Measurements from ENCODE around the gene SMYD3. TPM values are rescaled to one million over a fixed set of nuclear protein-coding genes. Genes with fewer than 3 reads are reported as not detected.

Gene SMYD3
- total and polyA plus RNA-seq, 9 of the 15 experiments (the other 6 are each of a cell fraction or from before 2014, with no cell fraction given), result 128 to 440 (median 197) TPM

DNA sequence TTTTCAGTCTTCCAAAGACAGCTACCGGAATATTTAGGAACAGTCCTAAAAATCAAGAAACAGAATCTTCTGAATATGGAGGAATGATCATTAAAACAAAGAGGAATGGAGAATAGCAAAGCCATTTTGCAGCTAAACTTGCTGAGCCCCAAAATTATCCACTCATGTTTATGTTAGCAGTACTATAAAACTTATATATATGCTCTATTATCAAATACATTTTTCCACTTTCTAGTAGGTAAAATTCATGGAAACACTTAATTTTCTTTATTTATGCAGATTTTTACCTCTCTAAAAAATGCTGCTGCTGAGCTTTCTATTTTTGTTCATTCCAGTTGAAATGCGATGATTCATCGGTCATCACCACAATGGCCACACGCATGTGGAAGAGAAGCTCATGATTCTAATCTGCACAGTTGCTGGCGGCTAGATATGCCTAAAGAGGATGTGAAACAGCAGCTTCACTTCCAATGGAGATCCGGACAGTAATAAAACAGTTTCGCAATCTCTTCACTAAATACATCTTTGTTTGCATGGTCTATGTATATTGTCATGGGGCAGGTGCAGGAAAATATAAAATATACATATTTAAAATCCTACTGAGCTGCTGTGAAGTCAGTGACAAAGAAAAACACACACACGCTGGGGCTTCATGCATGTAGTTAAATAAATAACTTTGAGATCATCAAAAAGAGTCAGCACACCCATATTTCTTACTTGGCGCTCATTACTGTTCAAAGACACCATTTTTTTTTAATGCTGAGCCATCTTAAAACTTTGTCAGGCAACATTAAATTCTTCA lies 292.2 kb downstream of the SMYD3 start:
- ChIA-PET POLR2A (interaction anchor here (0.9 to 2.5 kb wide), 7 partner anchors 9 to 32 kb away, joined by 3 to 12 read pairs (median 4); no protein-coding TSS in a partner anchor), CTCF (ENCODE audit: low intra/inter-chr PET ratio) (no interaction called here)
- DNase-seq (ENCODE audit: extremely low read depth in 1 of 4, low spot score in 3 of 4) (peak; percentile 62 to 96 (median 74)), FAIRE-seq (peak; percentile 95), ATAC-seq (peak; percentile 95)
- WGBS (ENCODE audit: insufficient coverage, low coverage, missing lambda C conversion rate), result 6% methylated on average over 9 of the region's 9 CpGs
- in situ Hi-C loops (cut with MboI) (no loop called here), intact Hi-C loops (cut with micrococcal nuclease) (loop anchor here (2.0 to 10.0 kb wide), 4 partner anchors 30 to 210 kb away; no protein-coding TSS in a partner anchor)
- BruUV-seq (replicated peaks), result TSS peak; percentile 53
- H3K9ac ChIP-seq (ENCODE audit: insufficient read depth in 1 of 2, low read depth in 2 of 2, low read length in 2 of 2), result peak overlapping the region in 1 of 2 experiments; percentile 65; a peak in 2 of 4 replicates
- peaks cover 7% of the 10 kb centered on the region; the same call in 1 of the 2 replicates for H3K9me3 ChIP-seq (replicated peaks; ENCODE audit: control insufficient read depth, insufficient read depth, low read depth, low read length)
- H3K36me3 ChIP-seq (ENCODE audit: control insufficient read depth, insufficient read depth, low read length), result no peaks in the 10 kb centered on the region
- no peaks in the 10 kb centered on the region for H3K79me2 ChIP-seq (ENCODE audit: control insufficient read depth, insufficient read depth, low read length)
- peak overlapping the region; percentile 47 for H3K4me2 ChIP-seq (ENCODE audit: insufficient read depth, low read length)
- no peak overlapping the region for H3K4me3 ChIP-seq
- H2AFZ ChIP-seq (ENCODE audit: low read depth, low read length), result peak overlapping the region; percentile 67
- H3K27ac ChIP-seq (ENCODE audit: extremely low read depth, low read depth, low read length), result peak overlapping the region; percentile 88
- no peaks in the 10 kb centered on the region for H4K20me1 ChIP-seq (replicated peaks; ENCODE audit: control insufficient read depth, insufficient read depth, low read length)
- no peaks in the 10 kb centered on the region for H3K27me3 ChIP-seq (ENCODE audit: control insufficient read depth in 2 of 2, insufficient read depth in 2 of 2, low read length in 2 of 2)
- peaks cover 11 to 39% of the 10 kb centered on the region in 2 experiments for H3K4me1 ChIP-seq (replicated peaks in 1 of 2; ENCODE audit: control insufficient read depth in 2 of 2, insufficient read depth in 2 of 2, low read length in 2 of 2)
- H3K9me1 ChIP-seq (ENCODE audit: control insufficient read depth, insufficient read depth, low read length), result no peaks in the 10 kb centered on the region
- TF ChIP-seq CBX5 (IDR thresholded peaks at IDR 0.05; ENCODE audit: borderline replicate concordance, low read depth) (no peak; the same call in 1 of the 2 replicates), PYGO2 (tag; IDR thresholded peaks at IDR 0.05) (no peak), ZZZ3 (IDR thresholded peaks at IDR 0.05) (no peak), ZNF740 (CRISPR knock-in tag; IDR thresholded peaks at IDR 0.05) (no peak), ZNF740 (tag; IDR thresholded peaks at IDR 0.05) (no peak), PHB (CRISPR knock-in tag; IDR thresholded peaks at IDR 0.05) (no peak), NBN (IDR thresholded peaks at IDR 0.05; ENCODE audit: low read depth) (peak; percentile 91), ZNF134 (CRISPR knock-in tag; conservative IDR thresholded peaks at IDR 0.05) (0 out of 2 replicates have a peak, but pooled peaks have one; percentile 43), KHSRP (IDR thresholded peaks at IDR 0.05) (no peak), SETDB1 (IDR thresholded peaks at IDR 0.05; ENCODE audit: low read length) (no peak), TRIM24 (IDR thresholded peaks at IDR 0.05) (peak; percentile 95 to 96), AFF1 (IDR thresholded peaks at IDR 0.05; ENCODE audit: low read depth in 1 of 2, partially characterized antibody in 2 of 2) (peak; percentile 58 to 87), PCBP2 (IDR thresholded peaks at IDR 0.05; ENCODE audit: low read depth, low read length, poor library complexity, severe bottlenecking) (no peak), FOXM1 (IDR thresholded peaks at IDR 0.05; ENCODE audit: low read depth) (peak; percentile 81), FOXM1 (CRISPR knock-in tag; IDR thresholded peaks at IDR 0.05; ENCODE audit: low read depth) (no peak)
- TF ChIP-seq, protein P1, sequence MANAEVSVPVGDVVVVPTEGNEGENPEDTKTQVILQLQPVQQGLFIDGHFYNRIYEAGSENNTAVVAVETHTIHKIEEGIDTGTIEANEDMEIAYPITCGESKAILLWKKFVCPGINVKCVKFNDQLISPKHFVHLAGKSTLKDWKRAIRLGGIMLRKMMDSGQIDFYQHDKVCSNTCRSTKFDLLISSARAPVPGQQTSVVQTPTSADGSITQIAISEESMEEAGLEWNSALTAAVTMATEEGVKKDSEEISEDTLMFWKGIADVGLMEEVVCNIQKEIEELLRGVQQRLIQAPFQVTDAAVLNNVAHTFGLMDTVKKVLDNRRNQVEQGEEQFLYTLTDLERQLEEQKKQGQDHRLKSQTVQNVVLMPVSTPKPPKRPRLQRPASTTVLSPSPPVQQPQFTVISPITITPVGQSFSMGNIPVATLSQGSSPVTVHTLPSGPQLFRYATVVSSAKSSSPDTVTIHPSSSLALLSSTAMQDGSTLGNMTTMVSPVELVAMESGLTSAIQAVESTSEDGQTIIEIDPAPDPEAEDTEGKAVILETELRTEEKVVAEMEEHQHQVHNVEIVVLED (CRISPR knock-in tag; IDR thresholded peaks at IDR 0.05), result peak; percentile 51

Measured in K562 (cell line).